Activated CD4-positive, alpha-beta T cell treated with anti-CD3 and anti-CD28 coated beads for 36 hours (primary cell): ENCODE measurements around the gene BTD. TPM values are rescaled to one million over a fixed set of nuclear protein-coding genes. Genes with fewer than 3 reads are reported as not detected.

Experiments
- ATAC-seq: fragments of 200-7000 bp; cut with Tn5 transposase; one replicate; pipeline ENCODE4 v1.10.0; 2021; ENCODE audit warnings: mild to moderate bottlenecking, moderate library complexity
- CTCF ChIA-PET: fragments of 350-600 bp; sonication (Branson Sonifier 250); formaldehyde crosslinking; loops from one replicate; lab custom pipeline; 2021; ENCODE audit warnings: antibody characterized with exemption; lab: Charles Lee
- POLR2A ChIA-PET: fragments of 350-600 bp; sonication (Branson Sonifier 250); formaldehyde crosslinking; loops from one replicate; lab custom pipeline; 2021; ENCODE audit warnings: antibody characterized with exemption, inconsistent platforms; lab: Charles Lee
- DNase-seq: peaks from one replicate; pipeline ENCODE4 v3.0.0-alpha.2; 2020
- H3K27ac Mint-ChIP-seq: one replicate; pipeline ENCODE4 v1.8.0; 2021; ENCODE audit warnings: mixed read lengths
- H3K27me3 Mint-ChIP-seq: one replicate; pipeline ENCODE4 v1.8.0; 2021; ENCODE audit warnings: mixed read lengths
- H3K36me3 Mint-ChIP-seq: one replicate; pipeline ENCODE4 v1.8.0; 2021; ENCODE audit warnings: low read depth, mixed read lengths
- H3K4me1 Mint-ChIP-seq: one replicate; pipeline ENCODE4 v1.8.0; 2021; ENCODE audit warnings: mixed read lengths
- H3K4me3 Mint-ChIP-seq: one replicate; pipeline ENCODE4 v1.8.0; 2021; ENCODE audit warnings: mild to moderate bottlenecking, moderate library complexity, mixed read lengths
- H3K9me3 Mint-ChIP-seq: one replicate; pipeline ENCODE4 v1.8.0; 2021; ENCODE audit warnings: low read depth, mixed read lengths
- intact Hi-C, 2 experiments: fragments of 100-400 bp; cut with DNase I in 1 of 2; cut with micrococcal nuclease in 1 of 2; formaldehyde crosslinking; loops; one replicate each; pipeline versions ENCODE4 v1.14.2 to v1.15.1; 2022 to 2024; cut with DNase I, micrococcal nuclease
- total RNA-seq, 2 experiments: library from RNA; stranded (reverse); gene quantifications; one replicate each; pipeline ENCODE4 v1.2.3, GENCODE V29; 2021

The BTD gene
- total RNA-seq, 2 experiments from 2014 or later: 3.8 to 4.4 TPM

GRCh38 chr3:15673536-15673935 lies 72.0 kb downstream of the BTD start:
- no peak overlapping the region for H3K27ac Mint-ChIP-seq
- H3K4me3 Mint-ChIP-seq: no peak overlapping the region
- no peaks in the 10 kb centered on the region for H3K27me3 Mint-ChIP-seq
- ChIA-PET POLR2A (no interaction called here), CTCF (no interaction called here)
- ATAC-seq (no peak), DNase-seq (no peak)
- intact Hi-C loops: no loop called here
- H3K36me3 Mint-ChIP-seq: peaks cover 20% of the 10 kb centered on the region
- H3K4me1 Mint-ChIP-seq: no peaks in the 10 kb centered on the region
- H3K9me3 Mint-ChIP-seq: no peaks in the 10 kb centered on the region

GRCh38 chr3:15676259-15676658 lies 74.7 kb downstream of the BTD start:
- no peaks in the 10 kb centered on the region for H3K9me3 Mint-ChIP-seq
- H3K27me3 Mint-ChIP-seq: no peaks in the 10 kb centered on the region
- CTCF ChIA-PET: interaction anchor here (0.6 kb wide), 1 partner anchor 13 kb away, joined by 3 read pairs; no protein-coding TSS in a partner anchor
- DNase-seq (no peak), ATAC-seq (no peak)
- POLR2A ChIA-PET: no interaction called here
- H3K36me3 Mint-ChIP-seq: peaks cover 16% of the 10 kb centered on the region
- no peak overlapping the region for H3K27ac Mint-ChIP-seq
- H3K4me1 Mint-ChIP-seq: no peaks in the 10 kb centered on the region
- intact Hi-C loops: no loop called here
- no peak overlapping the region for H3K4me3 Mint-ChIP-seq

- POLR2A ChIA-PET: no interaction called here
- H3K9me3 Mint-ChIP-seq: no peaks in the 10 kb centered on the region
- peaks cover 21% of the 10 kb centered on the region for H3K36me3 Mint-ChIP-seq
- ATAC-seq (no peak), DNase-seq (no peak)
- H3K4me1 Mint-ChIP-seq: no peaks in the 10 kb centered on the region
- H3K4me3 Mint-ChIP-seq: no peak overlapping the region
- no peak overlapping the region for H3K27ac Mint-ChIP-seq
- intact Hi-C loops: no loop called here
- CTCF ChIA-PET: no interaction called here
- H3K27me3 Mint-ChIP-seq: no peaks in the 10 kb centered on the region
These were observed 77.8 kb downstream of the BTD start for GRCh38 chr3:15679306-15679705.

GRCh38 chr3:15681668-15682067 lies 80.1 kb downstream of the BTD start:
- no peak overlapping the region for H3K27ac Mint-ChIP-seq
- DNase-seq (no peak), ATAC-seq (no peak)
- peaks cover 31% of the 10 kb centered on the region for H3K36me3 Mint-ChIP-seq
- no peaks in the 10 kb centered on the region for H3K4me1 Mint-ChIP-seq
- ChIA-PET POLR2A (no interaction called here), CTCF (no interaction called here)
- H3K27me3 Mint-ChIP-seq: no peaks in the 10 kb centered on the region
- no peaks in the 10 kb centered on the region for H3K9me3 Mint-ChIP-seq
- intact Hi-C loops: no loop called here
- H3K4me3 Mint-ChIP-seq: no peak overlapping the region

GRCh38 chr3:15682561-15683185 lies 81.1 kb downstream of the BTD start:
- Mint-ChIP-seq H3K27ac (no peak overlapping the region), H3K9me3 (no peaks in the 10 kb centered on the region), H3K4me3 (no peak overlapping the region), H3K4me1 (no peaks in the 10 kb centered on the region), H3K27me3 (no peaks in the 10 kb centered on the region), H3K36me3 (peaks cover 28% of the 10 kb centered on the region)
- intact Hi-C loops: no loop called here
- ATAC-seq: no peak
- CTCF ChIA-PET: interaction anchor here (0.8 kb wide), 1 partner anchor 37 kb away, joined by 4 read pairs; no protein-coding TSS in a partner anchor
- POLR2A ChIA-PET: no interaction called here
- no peak for DNase-seq

GRCh38 chr3:15683253-15683652 lies 81.7 kb downstream of the BTD start:
- no peaks in the 10 kb centered on the region for H3K27me3 Mint-ChIP-seq
- H3K36me3 Mint-ChIP-seq: peaks cover 29% of the 10 kb centered on the region
- H3K4me1 Mint-ChIP-seq: no peaks in the 10 kb centered on the region
- no peak overlapping the region for H3K4me3 Mint-ChIP-seq
- intact Hi-C loops: no loop called here
- no peak for DNase-seq
- ATAC-seq: no peak
- no peaks in the 10 kb centered on the region for H3K9me3 Mint-ChIP-seq
- ChIA-PET CTCF (interaction anchor here (0.7 to 1.1 kb wide), 3 partner anchors 8 to 47 kb away, joined by 3 to 4 read pairs (median 3); no protein-coding TSS in a partner anchor), POLR2A (no interaction called here)
- H3K27ac Mint-ChIP-seq: no peak overlapping the region

GRCh38 chr3:15685927-15686326 lies 84.4 kb downstream of the BTD start:
- Mint-ChIP-seq H3K36me3 (peaks cover 38% of the 10 kb centered on the region), H3K4me1 (no peaks in the 10 kb centered on the region), H3K27me3 (no peaks in the 10 kb centered on the region), H3K4me3 (no peak overlapping the region), H3K9me3 (no peaks in the 10 kb centered on the region), H3K27ac (no peak overlapping the region)
- intact Hi-C loops: no loop called here
- peak; percentile 26 for ATAC-seq
- POLR2A ChIA-PET: no interaction called here
- CTCF ChIA-PET: interaction anchor here (1.6 kb wide), 1 partner anchor 31 kb away, joined by 3 read pairs; no protein-coding TSS in a partner anchor
- no peak for DNase-seq

GRCh38 chr3:15690230-15690629 lies 88.7 kb downstream of the BTD start:
- no peak overlapping the region for H3K4me3 Mint-ChIP-seq
- no peak for DNase-seq
- H3K4me1 Mint-ChIP-seq: no peaks in the 10 kb centered on the region
- ATAC-seq: no peak
- H3K27me3 Mint-ChIP-seq: no peaks in the 10 kb centered on the region
- no peak overlapping the region for H3K27ac Mint-ChIP-seq
- no peaks in the 10 kb centered on the region for H3K9me3 Mint-ChIP-seq
- intact Hi-C loops: no loop called here
- peaks cover 43% of the 10 kb centered on the region for H3K36me3 Mint-ChIP-seq
- POLR2A ChIA-PET: no interaction called here
- CTCF ChIA-PET: no interaction called here

- Mint-ChIP-seq H3K4me3 (no peak overlapping the region), H3K36me3 (peaks cover 41% of the 10 kb centered on the region), H3K9me3 (no peaks in the 10 kb centered on the region), H3K4me1 (no peaks in the 10 kb centered on the region), H3K27me3 (no peaks in the 10 kb centered on the region), H3K27ac (no peak overlapping the region)
- DNase-seq (no peak), ATAC-seq (no peak)
- CTCF ChIA-PET: no interaction called here
- POLR2A ChIA-PET: no interaction called here
- intact Hi-C loops: no loop called here
These were observed 89.2 kb downstream of the BTD start for GRCh38 chr3:15690748-15691147.

- DNase-seq: no peak
- ATAC-seq: no peak
- POLR2A ChIA-PET: no interaction called here
- Mint-ChIP-seq H3K36me3 (peaks cover 42% of the 10 kb centered on the region), H3K9me3 (no peaks in the 10 kb centered on the region), H3K27ac (no peak overlapping the region), H3K4me1 (no peaks in the 10 kb centered on the region), H3K27me3 (no peaks in the 10 kb centered on the region), H3K4me3 (no peak overlapping the region)
- intact Hi-C loops: no loop called here
- CTCF ChIA-PET: no interaction called here
These were observed 91.8 kb downstream of the BTD start for GRCh38 chr3:15693355-15693754.

GRCh38 chr3:15694628-15695027 lies 93.1 kb downstream of the BTD start:
- Mint-ChIP-seq H3K36me3 (peaks cover 45% of the 10 kb centered on the region), H3K4me3 (no peak overlapping the region), H3K27ac (no peak overlapping the region), H3K9me3 (no peaks in the 10 kb centered on the region), H3K4me1 (no peaks in the 10 kb centered on the region), H3K27me3 (no peaks in the 10 kb centered on the region)
- intact Hi-C loops: no loop called here
- POLR2A ChIA-PET: no interaction called here
- CTCF ChIA-PET: no interaction called here
- DNase-seq (no peak), ATAC-seq (no peak)
